ENCODE data around the gene POLR2H. TPM values are rescaled to one million over a fixed set of nuclear protein-coding genes. Genes with fewer than 3 reads are reported as not detected.

POLR2H gene
- total RNA-seq, 1 experiment from 2014 or later: 133 TPM

DNA sequence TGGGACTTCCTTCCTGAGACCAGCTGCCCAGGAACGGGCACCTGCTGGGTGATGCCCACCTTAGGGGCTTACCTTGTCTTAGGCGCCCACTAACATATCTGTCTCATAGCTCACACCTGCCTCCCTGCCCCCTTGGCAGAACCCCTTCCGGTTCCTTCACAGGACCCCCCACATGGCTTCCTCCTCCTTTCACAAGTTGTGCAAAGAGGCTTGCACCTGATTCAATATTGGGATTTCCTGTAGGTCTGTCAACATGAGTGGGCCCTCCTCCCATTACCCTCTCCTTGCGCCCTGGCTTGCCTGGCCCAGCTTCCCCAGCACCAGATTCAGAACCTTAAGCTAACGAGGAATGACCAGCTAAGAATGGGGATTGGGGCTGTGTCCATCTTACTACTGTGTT is 15.9 kb downstream of the POLR2H start:
- Mint-ChIP-seq H3K27me3 (ENCODE audit: low read depth) (peaks cover 47% of the 10 kb centered on the region), H3K36me3 (no peaks in the 10 kb centered on the region), H3K9me3 (no peaks in the 10 kb centered on the region), H3K4me3 (peak overlapping the region; percentile 48), H3K27ac (no peak overlapping the region), H3K4me1 (peaks cover 49% of the 10 kb centered on the region)
- no peak for DNase-seq (ENCODE audit: low spot score)
- CTCF ChIA-PET: interaction anchor here (1.0 to 2.8 kb wide), 7 partner anchors 8 to 164 kb away, joined by 3 to 13 read pairs (median 4); no protein-coding TSS in a partner anchor
- ATAC-seq: no peak
- TF ChIP-seq SMAD3 (CRISPR knock-in tag; IDR thresholded peaks at IDR 0.05; ENCODE audit: borderline replicate concordance): no peak
- TF ChIP-seq NFYB (CRISPR knock-in tag; conservative IDR thresholded peaks at IDR 0.05; ENCODE audit: low read depth): no peak
- TF ChIP-seq JUN (CRISPR knock-in tag; IDR thresholded peaks at IDR 0.05): no peak
- TF ChIP-seq ATF1 (CRISPR knock-in tag; IDR thresholded peaks at IDR 0.05): no peak
- no peak for TF ChIP-seq HMGA2 (CRISPR knock-in tag; IDR thresholded peaks at IDR 0.05)
- TF ChIP-seq OVOL2 (CRISPR knock-in tag; IDR thresholded peaks at IDR 0.05; ENCODE audit: borderline replicate concordance): no peak
- TF ChIP-seq, protein P1, sequence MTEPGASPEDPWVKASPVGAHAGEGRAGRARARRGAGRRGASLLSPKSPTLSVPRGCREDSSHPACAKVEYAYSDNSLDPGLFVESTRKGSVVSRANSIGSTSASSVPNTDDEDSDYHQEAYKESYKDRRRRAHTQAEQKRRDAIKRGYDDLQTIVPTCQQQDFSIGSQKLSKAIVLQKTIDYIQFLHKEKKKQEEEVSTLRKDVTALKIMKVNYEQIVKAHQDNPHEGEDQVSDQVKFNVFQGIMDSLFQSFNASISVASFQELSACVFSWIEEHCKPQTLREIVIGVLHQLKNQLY (CRISPR knock-in tag; IDR thresholded peaks at IDR 0.05): no peak
- no peak for TF ChIP-seq NR3C1 (CRISPR knock-in tag; conservative IDR thresholded peaks at IDR 0.05; ENCODE audit: low read depth)
- TF ChIP-seq MYBL2 (CRISPR knock-in tag; IDR thresholded peaks at IDR 0.05): no peak
- TF ChIP-seq, protein P2, sequence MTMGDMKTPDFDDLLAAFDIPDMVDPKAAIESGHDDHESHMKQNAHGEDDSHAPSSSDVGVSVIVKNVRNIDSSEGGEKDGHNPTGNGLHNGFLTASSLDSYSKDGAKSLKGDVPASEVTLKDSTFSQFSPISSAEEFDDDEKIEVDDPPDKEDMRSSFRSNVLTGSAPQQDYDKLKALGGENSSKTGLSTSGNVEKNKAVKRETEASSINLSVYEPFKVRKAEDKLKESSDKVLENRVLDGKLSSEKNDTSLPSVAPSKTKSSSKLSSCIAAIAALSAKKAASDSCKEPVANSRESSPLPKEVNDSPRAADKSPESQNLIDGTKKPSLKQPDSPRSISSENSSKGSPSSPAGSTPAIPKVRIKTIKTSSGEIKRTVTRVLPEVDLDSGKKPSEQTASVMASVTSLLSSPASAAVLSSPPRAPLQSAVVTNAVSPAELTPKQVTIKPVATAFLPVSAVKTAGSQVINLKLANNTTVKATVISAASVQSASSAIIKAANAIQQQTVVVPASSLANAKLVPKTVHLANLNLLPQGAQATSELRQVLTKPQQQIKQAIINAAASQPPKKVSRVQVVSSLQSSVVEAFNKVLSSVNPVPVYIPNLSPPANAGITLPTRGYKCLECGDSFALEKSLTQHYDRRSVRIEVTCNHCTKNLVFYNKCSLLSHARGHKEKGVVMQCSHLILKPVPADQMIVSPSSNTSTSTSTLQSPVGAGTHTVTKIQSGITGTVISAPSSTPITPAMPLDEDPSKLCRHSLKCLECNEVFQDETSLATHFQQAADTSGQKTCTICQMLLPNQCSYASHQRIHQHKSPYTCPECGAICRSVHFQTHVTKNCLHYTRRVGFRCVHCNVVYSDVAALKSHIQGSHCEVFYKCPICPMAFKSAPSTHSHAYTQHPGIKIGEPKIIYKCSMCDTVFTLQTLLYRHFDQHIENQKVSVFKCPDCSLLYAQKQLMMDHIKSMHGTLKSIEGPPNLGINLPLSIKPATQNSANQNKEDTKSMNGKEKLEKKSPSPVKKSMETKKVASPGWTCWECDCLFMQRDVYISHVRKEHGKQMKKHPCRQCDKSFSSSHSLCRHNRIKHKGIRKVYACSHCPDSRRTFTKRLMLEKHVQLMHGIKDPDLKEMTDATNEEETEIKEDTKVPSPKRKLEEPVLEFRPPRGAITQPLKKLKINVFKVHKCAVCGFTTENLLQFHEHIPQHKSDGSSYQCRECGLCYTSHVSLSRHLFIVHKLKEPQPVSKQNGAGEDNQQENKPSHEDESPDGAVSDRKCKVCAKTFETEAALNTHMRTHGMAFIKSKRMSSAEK (CRISPR knock-in tag; IDR thresholded peaks at IDR 0.05; ENCODE audit: borderline replicate concordance): no peak
- TF ChIP-seq, protein P3, sequence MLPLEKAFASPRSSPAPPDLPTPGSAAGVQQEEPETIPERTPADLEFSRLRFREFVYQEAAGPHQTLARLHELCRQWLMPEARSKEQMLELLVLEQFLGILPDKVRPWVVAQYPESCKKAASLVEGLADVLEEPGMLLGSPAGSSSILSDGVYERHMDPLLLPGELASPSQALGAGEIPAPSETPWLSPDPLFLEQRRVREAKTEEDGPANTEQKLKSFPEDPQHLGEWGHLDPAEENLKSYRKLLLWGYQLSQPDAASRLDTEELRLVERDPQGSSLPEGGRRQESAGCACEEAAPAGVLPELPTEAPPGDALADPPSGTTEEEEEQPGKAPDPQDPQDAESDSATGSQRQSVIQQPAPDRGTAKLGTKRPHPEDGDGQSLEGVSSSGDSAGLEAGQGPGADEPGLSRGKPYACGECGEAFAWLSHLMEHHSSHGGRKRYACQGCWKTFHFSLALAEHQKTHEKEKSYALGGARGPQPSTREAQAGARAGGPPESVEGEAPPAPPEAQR (CRISPR knock-in tag; IDR thresholded peaks at IDR 0.05): no peak
- no peak for TF ChIP-seq ZNF671 (CRISPR knock-in tag; IDR thresholded peaks at IDR 0.05)
- TF ChIP-seq, protein P4, sequence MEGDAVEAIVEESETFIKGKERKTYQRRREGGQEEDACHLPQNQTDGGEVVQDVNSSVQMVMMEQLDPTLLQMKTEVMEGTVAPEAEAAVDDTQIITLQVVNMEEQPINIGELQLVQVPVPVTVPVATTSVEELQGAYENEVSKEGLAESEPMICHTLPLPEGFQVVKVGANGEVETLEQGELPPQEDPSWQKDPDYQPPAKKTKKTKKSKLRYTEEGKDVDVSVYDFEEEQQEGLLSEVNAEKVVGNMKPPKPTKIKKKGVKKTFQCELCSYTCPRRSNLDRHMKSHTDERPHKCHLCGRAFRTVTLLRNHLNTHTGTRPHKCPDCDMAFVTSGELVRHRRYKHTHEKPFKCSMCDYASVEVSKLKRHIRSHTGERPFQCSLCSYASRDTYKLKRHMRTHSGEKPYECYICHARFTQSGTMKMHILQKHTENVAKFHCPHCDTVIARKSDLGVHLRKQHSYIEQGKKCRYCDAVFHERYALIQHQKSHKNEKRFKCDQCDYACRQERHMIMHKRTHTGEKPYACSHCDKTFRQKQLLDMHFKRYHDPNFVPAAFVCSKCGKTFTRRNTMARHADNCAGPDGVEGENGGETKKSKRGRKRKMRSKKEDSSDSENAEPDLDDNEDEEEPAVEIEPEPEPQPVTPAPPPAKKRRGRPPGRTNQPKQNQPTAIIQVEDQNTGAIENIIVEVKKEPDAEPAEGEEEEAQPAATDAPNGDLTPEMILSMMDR (IDR thresholded peaks at IDR 0.05): no peak
- TF ChIP-seq, protein P5, sequence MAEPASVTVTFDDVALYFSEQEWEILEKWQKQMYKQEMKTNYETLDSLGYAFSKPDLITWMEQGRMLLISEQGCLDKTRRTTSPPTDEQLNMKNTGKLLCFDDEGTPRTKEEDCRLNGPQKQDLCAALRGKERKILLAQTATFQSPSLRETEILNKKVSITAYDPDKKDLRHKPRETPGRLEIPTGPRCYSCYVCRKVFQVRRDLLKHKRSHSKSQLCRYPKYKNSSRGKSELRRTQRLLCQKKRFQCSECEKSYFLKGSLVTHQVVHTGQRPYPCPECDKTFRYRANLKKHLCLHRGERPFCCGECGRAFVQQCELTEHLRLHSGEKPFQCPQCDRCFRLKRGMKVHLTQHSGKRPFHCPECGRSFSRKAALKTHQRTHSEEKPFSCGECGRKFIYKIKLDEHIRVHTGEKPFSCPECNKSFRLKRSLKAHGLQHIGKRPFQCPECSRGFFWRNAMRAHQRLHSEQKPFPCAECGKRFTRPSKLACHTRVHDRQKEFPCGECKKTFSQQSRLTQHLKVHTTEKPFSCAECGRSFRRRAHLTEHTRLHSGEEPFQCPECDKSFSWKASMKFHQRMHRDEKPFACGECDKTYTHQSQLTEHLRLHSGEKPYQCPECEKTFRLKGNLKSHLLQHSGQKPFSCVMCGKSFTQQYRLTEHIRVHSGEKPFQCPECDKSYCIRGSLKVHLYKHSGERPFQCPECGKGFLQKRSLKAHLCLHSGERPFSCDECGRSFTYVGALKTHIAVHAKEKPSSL (CRISPR knock-in tag; conservative IDR thresholded peaks at IDR 0.05): no peak
- TF ChIP-seq, protein P6, sequence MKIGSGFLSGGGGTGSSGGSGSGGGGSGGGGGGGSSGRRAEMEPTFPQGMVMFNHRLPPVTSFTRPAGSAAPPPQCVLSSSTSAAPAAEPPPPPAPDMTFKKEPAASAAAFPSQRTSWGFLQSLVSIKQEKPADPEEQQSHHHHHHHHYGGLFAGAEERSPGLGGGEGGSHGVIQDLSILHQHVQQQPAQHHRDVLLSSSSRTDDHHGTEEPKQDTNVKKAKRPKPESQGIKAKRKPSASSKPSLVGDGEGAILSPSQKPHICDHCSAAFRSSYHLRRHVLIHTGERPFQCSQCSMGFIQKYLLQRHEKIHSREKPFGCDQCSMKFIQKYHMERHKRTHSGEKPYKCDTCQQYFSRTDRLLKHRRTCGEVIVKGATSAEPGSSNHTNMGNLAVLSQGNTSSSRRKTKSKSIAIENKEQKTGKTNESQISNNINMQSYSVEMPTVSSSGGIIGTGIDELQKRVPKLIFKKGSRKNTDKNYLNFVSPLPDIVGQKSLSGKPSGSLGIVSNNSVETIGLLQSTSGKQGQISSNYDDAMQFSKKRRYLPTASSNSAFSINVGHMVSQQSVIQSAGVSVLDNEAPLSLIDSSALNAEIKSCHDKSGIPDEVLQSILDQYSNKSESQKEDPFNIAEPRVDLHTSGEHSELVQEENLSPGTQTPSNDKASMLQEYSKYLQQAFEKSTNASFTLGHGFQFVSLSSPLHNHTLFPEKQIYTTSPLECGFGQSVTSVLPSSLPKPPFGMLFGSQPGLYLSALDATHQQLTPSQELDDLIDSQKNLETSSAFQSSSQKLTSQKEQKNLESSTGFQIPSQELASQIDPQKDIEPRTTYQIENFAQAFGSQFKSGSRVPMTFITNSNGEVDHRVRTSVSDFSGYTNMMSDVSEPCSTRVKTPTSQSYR (CRISPR knock-in tag; IDR thresholded peaks at IDR 0.05): no peak
- POLR2A ChIA-PET: interaction anchor here (1.0 kb wide), 1 partner anchor 148 kb away, joined by 3 read pairs; no protein-coding TSS in a partner anchor

All from WTC11 (cell line).